Stimulated activated CD4-positive, alpha-beta T cell treated with anti-CD3 and anti-CD28 coated beads, Interleukin-2, amount 100 ng/mL, for 4 hours (primary cell): ENCODE measurements around the gene BTG2.
"Not testable (repeated sequence)": the region's sequence is repeated elsewhere in the genome, so short reads cannot be mapped to it uniquely, and the experiment has no call there.

Experiments used
- DNase-seq: peaks from one replicate; pipeline ENCODE4 v3.0.0-alpha.2; 2020; ENCODE audit warnings: low read depth

The BTG2 gene, protein sequence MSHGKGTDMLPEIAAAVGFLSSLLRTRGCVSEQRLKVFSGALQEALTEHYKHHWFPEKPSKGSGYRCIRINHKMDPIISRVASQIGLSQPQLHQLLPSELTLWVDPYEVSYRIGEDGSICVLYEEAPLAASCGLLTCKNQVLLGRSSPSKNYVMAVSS

GRCh38 chr1:203304919-203305808 lies at the start of gene BTG2:
Gene BTG2, plus strand, starts transcription at chr1:203305519. Its CDS starts 88 bp downstream, at chr1:203305607.
- DNase-seq, result peak; percentile 89

DNA sequence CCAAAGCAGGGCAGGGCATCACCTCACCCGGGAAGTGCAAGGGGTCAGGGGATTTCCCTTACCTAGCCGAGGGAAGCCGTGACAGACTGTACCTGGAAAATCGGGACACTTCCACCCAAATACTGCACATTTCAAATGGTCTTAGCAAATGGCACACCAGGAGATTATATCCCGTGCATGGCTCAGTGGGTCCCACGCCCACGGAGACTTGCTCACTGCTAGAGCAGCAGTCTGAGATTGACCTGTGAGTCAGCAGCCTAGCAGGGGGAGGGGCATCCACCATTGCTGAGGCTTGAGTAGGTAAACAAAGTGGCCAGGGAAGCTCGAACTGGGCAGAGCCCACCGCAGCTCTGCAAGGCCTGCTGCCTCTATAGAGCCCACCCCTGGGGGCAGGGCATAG lies 48.7 kb upstream of the BTG2 start:
- DNase-seq, result not testable (repeated sequence)

DNA sequence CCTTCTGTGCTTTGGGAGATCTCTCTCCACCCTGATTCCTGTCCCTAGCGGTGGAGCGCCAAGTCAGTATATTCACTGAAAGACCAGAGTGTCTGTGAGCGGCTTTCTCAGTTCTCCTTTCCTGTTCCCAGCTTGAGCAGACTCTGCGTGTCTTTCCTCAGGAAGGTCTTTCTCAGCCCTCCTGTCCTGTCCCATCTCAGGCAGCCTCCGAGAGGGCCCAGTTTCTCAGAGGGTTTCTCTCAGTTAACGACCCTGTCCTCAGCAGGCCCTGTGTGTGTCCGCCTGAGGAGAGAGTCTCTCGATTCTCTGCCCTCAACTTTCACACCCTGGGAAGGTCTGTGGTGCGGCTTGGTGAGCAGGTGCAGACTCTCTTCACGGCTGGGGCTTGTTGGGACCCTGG lies 41.8 kb upstream of the BTG2 start:
- DNase-seq, result no peak

GRCh38 chr1:203264052-203264501 lies 41.2 kb upstream of the BTG2 start:
- no peak for DNase-seq

- DNase-seq, result no peak
These were observed 39.8 kb upstream of the BTG2 start for GRCh38 chr1:203265541-203265940.

- not testable (repeated sequence) for DNase-seq
These were observed 39.2 kb upstream of the BTG2 start for GRCh38 chr1:203266140-203266539.

- DNase-seq, result peak; percentile 78
These were observed 37.9 kb upstream of the BTG2 start for GRCh38 chr1:203267347-203267846.

- DNase-seq, result no peak
These were observed 37.4 kb upstream of the BTG2 start for GRCh38 chr1:203267912-203268311.

- no peak for DNase-seq
These were observed 36.2 kb upstream of the BTG2 start for GRCh38 chr1:203268901-203269653.

- no peak for DNase-seq
These were observed 35.7 kb upstream of the BTG2 start for GRCh38 chr1:203269654-203270020.

GRCh38 chr1:203270448-203270847 lies 34.9 kb upstream of the BTG2 start:
- DNase-seq, result no peak

GRCh38 chr1:203271018-203271743 lies 34.1 kb upstream of the BTG2 start:
- DNase-seq, result peak; percentile 62

- no peak for DNase-seq
These were observed 33.2 kb upstream of the BTG2 start for GRCh38 chr1:203271962-203272632.

- no peak for DNase-seq
These were observed 32.6 kb upstream of the BTG2 start for GRCh38 chr1:203272633-203273205.

DNA sequence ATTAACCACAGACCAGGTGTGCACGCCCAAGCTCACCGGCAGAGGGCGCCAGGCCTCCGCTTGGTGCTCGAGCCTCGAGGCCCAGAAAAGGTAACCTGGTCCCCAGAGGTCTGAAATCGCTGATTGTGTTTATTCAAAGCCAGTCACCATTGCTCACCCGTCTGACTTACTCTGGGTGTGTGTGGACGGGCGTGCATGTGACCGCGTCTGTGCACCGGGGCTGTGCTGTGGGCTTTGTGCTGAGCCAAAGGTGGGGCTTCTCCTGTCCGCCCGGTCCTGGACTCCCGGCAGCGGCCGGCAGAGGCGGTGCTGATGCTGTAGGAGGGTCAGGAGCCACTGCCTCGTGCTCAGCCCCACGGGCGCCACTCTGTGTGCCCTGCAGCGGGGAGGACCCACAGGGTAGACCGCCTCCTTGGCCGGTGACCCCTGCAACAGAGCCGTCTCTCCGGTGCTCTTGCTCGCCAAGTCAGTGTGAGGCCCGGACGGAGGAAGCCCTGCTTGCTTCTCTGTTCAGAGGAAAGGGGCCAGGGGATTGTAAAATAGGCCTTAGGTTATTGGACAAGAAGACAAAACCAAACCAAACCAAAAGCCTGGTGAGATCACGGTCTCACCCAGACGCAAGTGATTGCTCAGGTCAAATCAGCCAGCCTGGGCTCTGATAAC lies 32.0 kb upstream of the BTG2 start:
- peak; percentile 90 for DNase-seq

GRCh38 chr1:203273869-203274602 lies 31.3 kb upstream of the BTG2 start:
- DNase-seq, result no peak

DNA sequence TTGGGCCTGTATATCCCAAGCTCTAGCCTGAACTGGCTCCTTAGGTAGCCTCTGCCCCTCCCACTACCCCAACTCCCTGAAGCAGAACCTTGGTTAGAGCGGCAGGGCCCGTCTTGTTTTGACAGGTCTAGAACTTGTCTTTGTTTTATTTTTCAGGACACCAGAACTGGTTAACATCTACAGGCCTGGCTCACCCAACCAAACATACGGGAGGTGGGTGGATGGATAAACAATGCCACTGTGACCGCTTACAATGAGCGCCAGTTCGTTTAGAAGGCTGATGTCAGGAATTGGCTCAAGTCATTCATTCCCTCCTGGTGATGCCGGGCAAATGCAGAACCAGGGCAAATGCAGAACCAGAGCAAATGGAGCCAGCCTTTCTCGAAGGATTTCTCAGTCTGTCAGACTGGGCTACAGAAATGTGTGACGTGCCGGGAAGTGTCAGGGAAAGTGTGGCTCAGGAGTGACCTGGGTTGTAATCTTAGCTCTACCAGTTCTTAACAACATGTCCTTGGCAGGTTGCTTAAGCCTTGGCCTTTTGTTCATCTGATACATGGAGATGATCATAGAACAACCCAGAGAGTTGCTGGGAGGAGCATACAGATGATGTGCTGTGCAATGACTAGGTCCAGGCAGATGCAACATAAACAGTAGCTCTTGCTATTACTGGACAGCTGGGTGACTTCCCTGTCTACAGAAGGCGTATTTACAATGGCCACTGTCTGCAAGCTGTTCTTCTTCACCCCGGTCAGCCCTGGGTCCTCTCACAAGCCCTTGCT lies 30.5 kb upstream of the BTG2 start:
- DNase-seq, result no peak

DNA sequence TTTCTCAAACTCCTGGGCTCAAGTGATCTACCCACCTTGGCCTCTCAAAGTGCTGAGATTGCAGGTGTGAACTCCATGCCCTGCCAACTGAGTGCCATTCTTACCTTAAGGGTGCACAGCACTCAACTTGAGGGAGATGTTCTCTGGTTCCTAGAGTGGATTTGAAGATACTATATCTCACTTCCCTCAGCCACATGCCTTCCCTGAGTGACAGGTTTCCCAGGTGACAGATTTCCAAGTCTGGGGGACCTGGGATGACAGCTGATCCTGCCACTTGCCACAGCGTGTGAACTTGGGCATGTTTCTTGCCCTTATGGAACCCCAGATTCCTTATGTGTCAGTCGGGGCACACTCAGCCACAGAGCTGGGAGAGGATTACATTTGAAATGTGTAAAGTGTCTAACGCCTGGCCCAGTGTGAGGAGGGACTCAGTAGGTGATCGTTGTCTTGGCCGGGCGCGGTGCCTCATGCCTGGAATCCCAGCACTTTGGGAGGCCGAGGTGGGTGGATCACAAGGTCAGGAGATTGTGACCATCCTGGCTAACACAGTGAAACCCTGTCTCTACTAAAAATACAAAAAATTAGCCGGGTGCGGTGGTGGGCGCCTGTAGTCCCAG lies 29.6 kb upstream of the BTG2 start:
- DNase-seq, result no peak
